Colon (tissue), 2 donors: ENCODE data around the gene DOCK10.

Experiments
- FAIRE-seq: peaks from 2 replicates; lab custom pipeline; 2012; peaks lifted over from hg19 to GRCh38; lab: Jason Lieb, UNC
- donor health status: control.
- donor health status: control.

DOCK10 gene

GRCh38 chr2:224881846-224882245 is 160.4 kb downstream of the DOCK10 start:
- no peak for FAIRE-seq

- FAIRE-seq = no peak
These were observed 165.7 kb downstream of the DOCK10 start for GRCh38 chr2:224876522-224876921.

GRCh38 chr2:224875841-224876240 is 166.4 kb downstream of the DOCK10 start:
- FAIRE-seq = no peak

GRCh38 chr2:224875153-224875552 is 167.1 kb downstream of the DOCK10 start:
- FAIRE-seq = no peak

- FAIRE-seq = no peak
These were observed 170.5 kb downstream of the DOCK10 start for GRCh38 chr2:224871813-224872212.

- no peak for FAIRE-seq
These were observed 171.9 kb downstream of the DOCK10 start for GRCh38 chr2:224870341-224870740.

GRCh38 chr2:224869601-224870233 is 172.6 kb downstream of the DOCK10 start:
- no peak for FAIRE-seq

- FAIRE-seq = no peak
These were observed 177.3 kb downstream of the DOCK10 start for GRCh38 chr2:224865016-224865415.

- no peak for FAIRE-seq
These were observed 181.0 kb downstream of the DOCK10 start for GRCh38 chr2:224861266-224861665.

- FAIRE-seq = no peak
These were observed 181.5 kb downstream of the DOCK10 start for GRCh38 chr2:224860786-224861185.

GRCh38 chr2:224851811-224852210 is 190.5 kb downstream of the DOCK10 start:
- no peak for FAIRE-seq

GRCh38 chr2:224850081-224850480 is 192.2 kb downstream of the DOCK10 start:
- no peak for FAIRE-seq

GRCh38 chr2:224849264-224849663 is 193.0 kb downstream of the DOCK10 start:
- FAIRE-seq = no peak

- no peak for FAIRE-seq
These were observed 194.1 kb downstream of the DOCK10 start for GRCh38 chr2:224847961-224848850.

- FAIRE-seq = no peak
These were observed 194.9 kb downstream of the DOCK10 start for GRCh38 chr2:224847381-224847780.

- FAIRE-seq = no peak
These were observed 195.6 kb downstream of the DOCK10 start for GRCh38 chr2:224846686-224847085.

GRCh38 chr2:224846161-224846560 is 196.1 kb downstream of the DOCK10 start:
- FAIRE-seq = no peak

- FAIRE-seq = no peak
These were observed 199.1 kb downstream of the DOCK10 start for GRCh38 chr2:224843141-224843540.

- no peak for FAIRE-seq
These were observed 200.4 kb downstream of the DOCK10 start for GRCh38 chr2:224841910-224842309.

GRCh38 chr2:224838335-224838734 is 203.9 kb downstream of the DOCK10 start:
- no peak for FAIRE-seq

GRCh38 chr2:224837558-224837957 is 204.7 kb downstream of the DOCK10 start:
- no peak for FAIRE-seq

- FAIRE-seq = no peak
These were observed 205.2 kb downstream of the DOCK10 start for GRCh38 chr2:224837066-224837465.

- FAIRE-seq = no peak
These were observed 206.0 kb downstream of the DOCK10 start for GRCh38 chr2:224836263-224836662.

GRCh38 chr2:224835405-224835804 is 206.9 kb downstream of the DOCK10 start:
- no peak for FAIRE-seq
